HG03097 (cell line): ENCODE measurements around the gene SDF2L1.
"Not testable (repeated sequence)": the region's sequence is repeated elsewhere in the genome, so short reads cannot be mapped to it uniquely, and the experiment has no call there.

Experiments
- ATAC-seq: cut with Tn5 transposase; IDR thresholded peaks from one replicate; pipeline ENCODE4 v1.9.1; 2021; ENCODE audit not compliant: unreplicated experiment, low FRiP score

Gene SDF2L1

GRCh38 chr22:21641789-21642583 is at the start of gene SDF2L1:
Gene SDF2L1, plus strand, starts transcription at chr22:21642302. Its CDS starts 35 bp downstream, at chr22:21642337.
- peak; percentile 81 for ATAC-seq

GRCh38 chr22:21592422-21592821 is 49.7 kb upstream of the SDF2L1 start:
- ATAC-seq = no peak

- no peak for ATAC-seq
Measured at GRCh38 chr22:21593406-21594232, 48.5 kb upstream of the SDF2L1 start.

GRCh38 chr22:21594865-21595452 is 47.1 kb upstream of the SDF2L1 start:
- no peak for ATAC-seq

- not testable (repeated sequence) for ATAC-seq
Measured at GRCh38 chr22:21596356-21597135, 45.6 kb upstream of the SDF2L1 start.

GRCh38 chr22:21598302-21598701 is 43.8 kb upstream of the SDF2L1 start:
- no peak for ATAC-seq

GRCh38 chr22:21599053-21599893 is 42.8 kb upstream of the SDF2L1 start:
- no peak for ATAC-seq

- ATAC-seq = no peak
Measured at GRCh38 chr22:21602579-21602978, 39.5 kb upstream of the SDF2L1 start.

GRCh38 chr22:21603973-21604372 is 38.1 kb upstream of the SDF2L1 start:
- ATAC-seq = no peak

- no peak for ATAC-seq
Measured at GRCh38 chr22:21605887-21606564, 36.1 kb upstream of the SDF2L1 start.

- no peak for ATAC-seq
Measured at GRCh38 chr22:21606775-21607174, 35.3 kb upstream of the SDF2L1 start.

GRCh38 chr22:21609556-21610157 is 32.4 kb upstream of the SDF2L1 start:
- not testable (repeated sequence) for ATAC-seq

GRCh38 chr22:21611210-21611977 is 30.7 kb upstream of the SDF2L1 start:
- ATAC-seq = no peak

GRCh38 chr22:21612858-21613257 is 29.2 kb upstream of the SDF2L1 start:
- ATAC-seq = no peak

- no peak for ATAC-seq
Measured at GRCh38 chr22:21613553-21614233, 28.4 kb upstream of the SDF2L1 start.

- ATAC-seq = no peak
Measured at GRCh38 chr22:21615731-21616130, 26.4 kb upstream of the SDF2L1 start.

- not testable (repeated sequence) for ATAC-seq
Measured at GRCh38 chr22:21617337-21617736, 24.8 kb upstream of the SDF2L1 start.
